Astrocyte of the cerebellum (primary cell): ENCODE measurements around the gene RAC2.
A peak's percentile ranks its signal among the peaks of the same experiment; 100 is the strongest.

Source experiments
- DNase-seq: peaks from one replicate; pipeline ENCODE4 v3.0.0-alpha.2; 2011; ENCODE audit warnings: low read depth
- H3K4me3 ChIP-seq: 2 replicates; pipeline ENCODE4 v1.5.1; 2011; ENCODE audit warnings: mild to moderate bottlenecking, low read depth, low read length, moderate library complexity
- CTCF ChIP-seq: IDR thresholded peaks from 2 replicates; pipeline ENCODE4 v1.5.1; 2012; ENCODE audit warnings: low read length, low read depth, moderate library complexity, mild to moderate bottlenecking; ENCODE audit errors: missing control alignments
- in situ Hi-C: cut with HindIII; loops from 2 replicates; pipeline ENCODE4 v1.10.0; 2017; ENCODE audit warnings: low sequenced_read_pairs

The RAC2 gene

DNA sequence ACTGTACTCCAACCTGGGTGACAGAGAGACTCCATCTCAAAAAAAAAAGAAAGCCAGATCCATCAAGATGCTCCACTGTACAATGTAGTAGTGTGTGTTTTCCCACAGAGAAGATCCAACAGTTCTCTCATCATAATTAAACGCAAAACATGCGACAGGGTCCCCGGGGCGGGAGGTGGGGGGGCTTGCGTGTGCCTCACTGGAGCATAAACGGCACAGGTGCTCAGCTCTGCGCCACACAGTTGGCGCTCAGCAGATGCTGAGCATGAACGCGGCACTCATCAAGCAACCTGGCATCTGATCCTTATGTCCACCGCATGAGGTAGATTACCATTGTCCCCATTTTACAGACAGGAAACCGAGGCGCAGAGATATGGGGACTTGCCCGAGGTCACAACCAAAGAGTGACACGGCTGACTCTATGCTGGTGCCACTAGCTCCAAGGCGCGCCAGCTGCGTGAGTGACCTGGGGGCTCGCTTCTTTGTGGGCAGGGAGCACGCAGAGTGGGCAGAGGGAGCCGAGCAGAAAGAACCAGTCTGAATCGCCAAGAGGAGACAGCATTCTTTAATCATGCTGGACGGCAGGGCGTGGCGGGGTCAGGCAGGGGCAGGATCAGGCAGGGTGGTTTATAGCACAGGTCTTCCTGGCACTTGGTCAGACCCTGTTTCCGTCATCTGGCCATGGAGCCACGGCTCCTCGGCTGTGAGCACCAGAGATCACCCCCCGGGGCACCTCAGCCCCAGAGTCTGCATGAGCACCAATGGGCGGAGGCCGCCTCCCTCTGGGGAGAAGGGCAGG is 64.2 kb downstream of the RAC2 start:
- H3K4me3 ChIP-seq, result no peak overlapping the region
- in situ Hi-C loops, result loop anchor here (5.0 kb wide), 1 partner anchor 82 kb away; no protein-coding TSS in a partner anchor
- no peak for DNase-seq
- no peak for TF ChIP-seq CTCF

- DNase-seq, result no peak
- no peak overlapping the region for H3K4me3 ChIP-seq
- in situ Hi-C loops, result loop anchor here (5.0 kb wide), 1 partner anchor 83 kb away; no protein-coding TSS in a partner anchor
- no peak for TF ChIP-seq CTCF
Observed at GRCh38 chr22:37179126-37179470, 65.0 kb downstream of the RAC2 start.

DNA sequence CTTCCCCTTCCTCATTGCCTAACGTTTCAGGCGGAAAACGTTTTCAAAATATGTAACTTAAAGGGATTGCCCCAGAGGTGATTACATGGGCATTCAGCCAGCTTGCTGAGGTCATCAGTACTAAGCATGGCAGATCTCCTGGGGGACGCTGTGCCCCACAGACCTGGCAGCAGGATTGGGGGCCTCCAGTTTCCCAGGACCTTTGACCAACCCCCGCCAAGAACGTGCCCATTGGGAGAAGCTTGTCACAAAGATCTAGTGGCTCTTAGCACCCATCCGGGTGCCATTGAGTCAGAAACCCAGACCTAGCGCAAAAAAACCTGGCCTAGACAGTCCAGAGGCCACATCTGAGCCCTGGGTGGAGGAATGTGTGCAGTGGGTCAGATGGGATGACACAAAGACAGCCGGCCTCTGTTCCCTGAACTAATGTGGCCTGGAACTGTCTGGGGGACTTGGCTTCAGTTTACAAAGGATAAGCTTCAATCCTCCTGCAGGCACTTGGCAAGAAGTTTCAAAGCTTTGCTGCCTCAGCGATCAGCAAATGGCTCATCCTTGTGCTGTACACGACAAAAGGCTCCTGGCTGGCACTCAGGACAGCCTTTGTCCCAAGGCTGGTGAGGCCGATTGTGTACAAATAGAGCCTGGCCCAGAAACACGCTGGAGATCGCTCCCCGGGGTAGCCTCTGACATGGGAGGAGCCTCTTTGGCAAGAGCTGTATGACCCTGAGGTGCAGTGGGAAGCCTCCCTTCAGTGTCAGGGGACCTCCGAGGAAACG is 65.5 kb downstream of the RAC2 start:
- in situ Hi-C loops, result loop anchor here (5.0 kb wide), 1 partner anchor 84 kb away; no protein-coding TSS in a partner anchor
- DNase-seq, result no peak
- H3K4me3 ChIP-seq, result no peak overlapping the region
- no peak for TF ChIP-seq CTCF

GRCh38 chr22:37177755-37178154 is 66.3 kb downstream of the RAC2 start:
- in situ Hi-C loops, result loop anchor here (5.0 kb wide), 1 partner anchor 85 kb away; no protein-coding TSS in a partner anchor
- no peak for TF ChIP-seq CTCF
- no peak for DNase-seq
- H3K4me3 ChIP-seq, result no peak overlapping the region

- TF ChIP-seq CTCF, result no peak
- no peak for DNase-seq
- in situ Hi-C loops, result loop anchor here (5.0 kb wide), 1 partner anchor 85 kb away; no protein-coding TSS in a partner anchor
- H3K4me3 ChIP-seq, result no peak overlapping the region
Observed at GRCh38 chr22:37177221-37177620, 66.8 kb downstream of the RAC2 start.

DNA sequence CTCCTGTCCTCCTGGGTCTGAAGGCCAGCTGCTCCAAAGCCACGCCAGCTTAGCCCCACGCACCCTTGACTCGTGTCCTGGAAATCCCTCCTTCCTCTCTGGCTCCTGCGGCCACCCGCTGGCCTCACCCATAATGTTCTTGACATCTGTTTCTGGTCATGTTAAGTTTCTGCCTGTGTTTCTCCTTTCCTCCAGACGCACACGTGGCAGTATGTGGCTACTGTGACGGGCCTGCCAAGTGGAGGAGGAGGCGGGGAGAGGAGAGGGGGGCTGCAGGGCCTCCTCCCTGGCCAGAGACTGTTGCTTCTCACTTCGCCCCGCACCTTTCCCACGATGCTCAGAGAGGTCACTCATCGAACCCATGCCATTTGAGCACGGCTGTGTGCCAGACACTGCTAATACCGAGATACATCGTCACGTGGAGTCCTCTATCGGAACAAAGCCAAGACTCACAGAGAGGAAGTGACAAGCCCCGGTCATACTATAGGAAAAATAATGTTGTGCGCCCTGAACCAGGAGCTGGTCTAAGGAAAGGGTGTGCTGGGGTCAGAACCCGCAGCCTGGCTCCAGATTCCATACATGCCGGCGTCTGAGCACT is 67.5 kb downstream of the RAC2 start:
- no peak for TF ChIP-seq CTCF
- H3K4me3 ChIP-seq, result no peak overlapping the region
- peak; percentile 24 for DNase-seq
- in situ Hi-C loops, result loop anchor here (5.0 kb wide), 1 partner anchor 86 kb away; no protein-coding TSS in a partner anchor
